Left renal pelvis (tissue), 4 donors: Measurements from ENCODE around the gene HIPK4. TPM values are rescaled to one million over a fixed set of nuclear protein-coding genes. Genes with fewer than 3 reads are reported as not detected.
"Not testable (repeated sequence)": the region's sequence is repeated elsewhere in the genome, so short reads cannot be mapped to it uniquely, and the experiment has no call there.

Experiments used
- DNase-seq, 4 donors: peaks; one replicate each; pipeline ENCODE4 v3.0.0-alpha.2; 2013; ENCODE audit warnings: low read depth in 4 of 4, low spot score in 3 of 4
- polyA plus RNA-seq, 4 donors: library from polyadenylated mRNA; unstranded; fragments of 120-200 nt; gene quantifications; one replicate each; pipeline ENCODE4 v1.2.1, GENCODE V29; 2013; ENCODE audit not compliant: insufficient read length in 4 of 4

The HIPK4 gene
- polyA plus RNA-seq, 4 donors, result 0.11 to 0.26 (median 0.16) TPM

- DNase-seq, result no peak
Measured at GRCh38 chr19:40341601-40342482, 48.1 kb downstream of the HIPK4 start.

GRCh38 chr19:40339018-40339728, 50.8 kb downstream of the HIPK4 start:
- DNase-seq, result no peak

GRCh38 chr19:40337594-40337993, 52.4 kb downstream of the HIPK4 start:
- no peak for DNase-seq

- DNase-seq, result no peak
Measured at GRCh38 chr19:40337107-40337506, 52.9 kb downstream of the HIPK4 start.

GRCh38 chr19:40336601-40336900, 53.4 kb downstream of the HIPK4 start:
- DNase-seq, result no peak

GRCh38 chr19:40335855-40336600, 54.0 kb downstream of the HIPK4 start:
- DNase-seq, result no peak

- DNase-seq, result no peak
Measured at GRCh38 chr19:40335101-40335500, 54.9 kb downstream of the HIPK4 start.

GRCh38 chr19:40333083-40333482, 56.9 kb downstream of the HIPK4 start:
- DNase-seq, result not testable (repeated sequence)

GRCh38 chr19:40332669-40333068, 57.3 kb downstream of the HIPK4 start:
- no peak for DNase-seq

- DNase-seq, result no peak
Measured at GRCh38 chr19:40331052-40331451, 58.9 kb downstream of the HIPK4 start.

Other genes starting within 250 kb of the HIPK4 start
- gene MAP3K10, start 198.8 kb downstream of the HIPK4 start, polyA plus RNA-seq, result 10 to 100 TPM; 10.1 to 22.7 (median 14.3) TPM
- under 1 TPM in 3 of 4 donors, not detected in 1; 0.05 to 0.20 (median 0.09) TPM for gene TTC9B, start 171.8 kb downstream of the HIPK4 start, polyA plus RNA-seq
- 1 to 10 TPM in 1 of 4 donors, under 1 TPM in 3; 0.29 to 2.8 (median 0.80) TPM for gene CCNP, start 163.5 kb downstream of the HIPK4 start, polyA plus RNA-seq
- 100 to 1,000 TPM; 139 to 203 (median 168) TPM for gene AKT2, start 104.8 kb downstream of the HIPK4 start, polyA plus RNA-seq
- gene C19orf47, start 41.8 kb downstream of the HIPK4 start, polyA plus RNA-seq, result 10 to 100 TPM in 3 of 4 donors, 1 to 10 TPM in 1; 9.7 to 16.1 (median 12.2) TPM
- 100 to 1,000 TPM; 239 to 328 (median 258) TPM for gene PLD3, start 41.5 kb downstream of the HIPK4 start, polyA plus RNA-seq
- 10 to 100 TPM in 2 of 4 donors, 1 to 10 TPM in 2; 7.9 to 13.4 (median 10.4) TPM for gene PRX, start 23.2 kb upstream of the HIPK4 start, polyA plus RNA-seq
- gene SERTAD1, start 35.8 kb upstream of the HIPK4 start, polyA plus RNA-seq, result 10 to 100 TPM in 1 of 4 donors, 1 to 10 TPM in 3; 6.3 to 11.2 (median 8.2) TPM
- gene SERTAD3, start 54.2 kb upstream of the HIPK4 start, polyA plus RNA-seq, result 10 to 100 TPM; 31.6 to 66.6 (median 37.1) TPM
- 10 to 100 TPM; 38.3 to 81.1 (median 46.6) TPM for gene BLVRB, start 75.6 kb upstream of the HIPK4 start, polyA plus RNA-seq
- gene SPTBN4, start 76.8 kb upstream of the HIPK4 start, polyA plus RNA-seq, result 1 to 10 TPM; 1.2 to 3.3 (median 1.8) TPM
- 10 to 100 TPM; 22.2 to 52.9 (median 40.8) TPM for gene SHKBP1, start 186.7 kb upstream of the HIPK4 start, polyA plus RNA-seq
- 100 to 1,000 TPM; 193 to 531 (median 257) TPM for gene LTBP4, start 211.2 kb upstream of the HIPK4 start, polyA plus RNA-seq